Cardiac muscle cell (in vitro differentiated cells and primary cell): ENCODE measurements around the gene TMEM165. TPM values are rescaled to one million over a fixed set of nuclear protein-coding genes. Genes with fewer than 3 reads are reported as not detected.
A peak's percentile ranks its signal among the peaks of the same experiment; 100 is the strongest.

Experiments used
- DNase-seq, 2 donors: peaks; one replicate each; pipeline versions ENCODE4 v3.0.0 to v3.0.0-alpha.2; 2010 to 2017; ENCODE audit warnings: low read depth in 1 of 2, low spot score in 1 of 2
- H3K27ac ChIP-seq: fragments of 200-600 bp; sonication (generic); 2 replicates; pipeline ENCODE4 v1.5.1; 2016
- H3K27me3 ChIP-seq: fragments of 200-600 bp; sonication (generic); 2 replicates; pipeline ENCODE4 v1.6.0; 2016; ENCODE audit warnings: control low read depth
- H3K36me3 ChIP-seq: fragments of 200-600 bp; sonication (generic); 2 replicates; pipeline ENCODE4 v1.5.1; 2016; ENCODE audit warnings: control low read depth
- H3K4me1 ChIP-seq: fragments of 200-600 bp; sonication (generic); 2 replicates; pipeline ENCODE4 v1.8.1; 2017; ENCODE audit warnings: low read depth, mild to moderate bottlenecking, mixed run types
- H3K4me3 ChIP-seq: fragments of 200-600 bp; sonication (generic); 2 replicates; pipeline ENCODE4 v1.5.1; 2016; ENCODE audit warnings: mild to moderate bottlenecking
- H3K9me3 ChIP-seq: fragments of 200-600 bp; sonication (generic); 2 replicates; pipeline ENCODE4 v1.5.1; 2017; ENCODE audit warnings: low read depth, mild to moderate bottlenecking, control low read depth
- polyA plus RNA-seq: library from polyadenylated mRNA; unstranded; fragments of >200 nt; fragmentation: Nextera tagmentation; extraction: Ambion mirVana; gene quantifications from 2 replicates; pipeline ENCODE4 v1.2.1, GENCODE V29; 2016
- total RNA-seq: library from RNA; depleted of rRNA; stranded (reverse); fragments of >200 nt; gene quantifications from 2 replicates; pipeline ENCODE4 v1.2.3, GENCODE V29; 2016
- TF ChIP-seq, protein P1 (sequence below): IDR thresholded peaks from 2 replicates; pipeline ENCODE4 v1.5.1; 2012; ENCODE audit warnings: low read depth, mild to moderate bottlenecking, low read length

Gene TMEM165
- total and polyA plus RNA-seq, 2 experiments from 2014 or later, result 107 to 109 TPM

DNA sequence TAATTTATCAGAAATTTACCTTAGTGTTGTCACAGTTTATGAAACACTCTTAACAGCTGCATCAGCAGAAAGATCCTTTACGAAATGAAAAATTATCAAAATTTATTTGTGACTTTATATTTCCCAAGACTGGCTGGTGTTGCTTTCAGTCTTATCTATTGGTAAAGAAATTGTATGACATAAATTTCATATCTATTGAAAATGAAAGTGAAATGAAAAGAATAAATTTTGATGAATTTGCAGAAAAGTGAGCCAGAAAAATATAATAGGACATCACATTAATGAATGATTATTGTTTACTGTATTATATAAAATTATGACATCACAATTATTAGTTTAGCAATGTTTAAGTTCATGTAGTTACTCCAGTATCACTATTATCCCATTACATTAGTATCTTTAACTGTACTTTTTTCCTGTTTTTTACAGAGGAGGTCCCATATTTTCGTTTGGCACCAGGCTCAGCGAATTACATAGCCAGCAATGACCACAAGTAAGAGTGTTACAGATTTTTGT, 13.2 kb upstream of the TMEM165 start:
- Histone ChIP-seq H3K27ac (no peak overlapping the region), H3K36me3 (no peaks in the 10 kb centered on the region), H3K4me3 (no peak overlapping the region), H3K4me1 (no peaks in the 10 kb centered on the region), H3K9me3 (no peaks in the 10 kb centered on the region), H3K27me3 (no peaks in the 10 kb centered on the region)
- TF ChIP-seq, protein P1, sequence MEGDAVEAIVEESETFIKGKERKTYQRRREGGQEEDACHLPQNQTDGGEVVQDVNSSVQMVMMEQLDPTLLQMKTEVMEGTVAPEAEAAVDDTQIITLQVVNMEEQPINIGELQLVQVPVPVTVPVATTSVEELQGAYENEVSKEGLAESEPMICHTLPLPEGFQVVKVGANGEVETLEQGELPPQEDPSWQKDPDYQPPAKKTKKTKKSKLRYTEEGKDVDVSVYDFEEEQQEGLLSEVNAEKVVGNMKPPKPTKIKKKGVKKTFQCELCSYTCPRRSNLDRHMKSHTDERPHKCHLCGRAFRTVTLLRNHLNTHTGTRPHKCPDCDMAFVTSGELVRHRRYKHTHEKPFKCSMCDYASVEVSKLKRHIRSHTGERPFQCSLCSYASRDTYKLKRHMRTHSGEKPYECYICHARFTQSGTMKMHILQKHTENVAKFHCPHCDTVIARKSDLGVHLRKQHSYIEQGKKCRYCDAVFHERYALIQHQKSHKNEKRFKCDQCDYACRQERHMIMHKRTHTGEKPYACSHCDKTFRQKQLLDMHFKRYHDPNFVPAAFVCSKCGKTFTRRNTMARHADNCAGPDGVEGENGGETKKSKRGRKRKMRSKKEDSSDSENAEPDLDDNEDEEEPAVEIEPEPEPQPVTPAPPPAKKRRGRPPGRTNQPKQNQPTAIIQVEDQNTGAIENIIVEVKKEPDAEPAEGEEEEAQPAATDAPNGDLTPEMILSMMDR, result no peak
- DNase-seq, result no peak

DNA sequence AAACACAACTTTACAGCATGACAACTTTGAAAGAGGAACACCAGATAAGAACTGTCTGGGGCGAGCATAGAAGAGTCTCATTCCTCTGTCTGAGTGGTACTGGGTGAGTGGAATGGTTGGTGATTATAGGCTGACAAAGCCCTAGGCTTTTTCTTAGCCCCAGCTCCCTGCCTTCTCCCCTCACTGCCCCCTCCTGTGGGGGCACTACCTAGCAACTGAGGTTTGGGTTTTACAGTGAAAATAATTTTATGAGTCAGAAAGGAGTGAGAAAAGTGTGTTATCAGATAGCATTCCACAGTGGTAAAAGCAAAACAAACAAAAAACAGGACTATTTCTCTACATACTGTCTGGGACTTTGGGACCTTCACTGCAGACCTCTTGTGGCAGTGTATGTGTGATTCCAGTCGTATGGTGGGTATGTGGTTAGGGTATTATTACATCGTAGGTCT, 10.5 kb upstream of the TMEM165 start:
- Histone ChIP-seq H3K9me3 (no peaks in the 10 kb centered on the region), H3K4me3 (no peak overlapping the region), H3K27me3 (no peaks in the 10 kb centered on the region), H3K4me1 (no peaks in the 10 kb centered on the region), H3K27ac (no peak overlapping the region), H3K36me3 (no peaks in the 10 kb centered on the region)
- TF ChIP-seq, protein P1, result no peak
- peak in 1 of 2 donors; percentile 23 for DNase-seq

- peak in 1 of 2 donors; percentile 46 for DNase-seq
- Histone ChIP-seq H3K4me1 (no peaks in the 10 kb centered on the region), H3K4me3 (no peak overlapping the region), H3K9me3 (no peaks in the 10 kb centered on the region), H3K27me3 (no peaks in the 10 kb centered on the region), H3K27ac (no peak overlapping the region), H3K36me3 (no peaks in the 10 kb centered on the region)
- TF ChIP-seq, protein P1, result no peak
These were observed 9.7 kb upstream of the TMEM165 start for GRCh38 chr4:55386073-55386472.

GRCh38 chr4:55386840-55387239, 8.9 kb upstream of the TMEM165 start:
- TF ChIP-seq, protein P1, result no peak
- Histone ChIP-seq H3K36me3 (no peaks in the 10 kb centered on the region), H3K27me3 (no peaks in the 10 kb centered on the region), H3K4me3 (no peak overlapping the region), H3K27ac (no peak overlapping the region), H3K4me1 (no peaks in the 10 kb centered on the region), H3K9me3 (no peaks in the 10 kb centered on the region)
- DNase-seq, result no peak

- Histone ChIP-seq H3K27me3 (no peaks in the 10 kb centered on the region), H3K4me3 (no peak overlapping the region), H3K9me3 (no peaks in the 10 kb centered on the region), H3K27ac (no peak overlapping the region), H3K4me1 (peaks cover 20% of the 10 kb centered on the region), H3K36me3 (no peaks in the 10 kb centered on the region)
- TF ChIP-seq, protein P1, result no peak
- DNase-seq, result no peak
These were observed 2.1 kb upstream of the TMEM165 start for GRCh38 chr4:55393461-55394320.
